Fibroblast of lung (primary cell): ENCODE results near the gene SH3PXD2A. TPM values are rescaled to one million over a fixed set of nuclear protein-coding genes. Genes with fewer than 3 reads are reported as not detected.

Experiments used
- DNase-seq, 2 donors: peaks; one replicate each; pipeline versions ENCODE4 v3.0.0 to v3.0.0-alpha.2; 2010; ENCODE audit warnings: low read depth in 2 of 2
- H2AFZ ChIP-seq: 2 replicates; pipeline ENCODE4 v1.5.1; 2012; ENCODE audit warnings: low read length, control low read depth, inconsistent platforms
- H3K27ac ChIP-seq: 2 replicates; pipeline ENCODE4 v1.5.1; 2011; ENCODE audit warnings: low read length, control low read depth; ENCODE audit not compliant: insufficient read depth
- H3K27me3 ChIP-seq: 2 replicates; pipeline ENCODE4 v1.5.1; 2011; ENCODE audit warnings: mild to moderate bottlenecking, low read length; ENCODE audit not compliant: control insufficient read depth, insufficient read depth
- H3K36me3 ChIP-seq: 2 replicates; pipeline ENCODE4 v1.5.1; 2011; ENCODE audit warnings: low read length; ENCODE audit not compliant: control insufficient read depth, insufficient read depth
- H3K4me1 ChIP-seq: 2 replicates; pipeline ENCODE4 v1.5.1; 2011; ENCODE audit warnings: low read length; ENCODE audit not compliant: control insufficient read depth, insufficient read depth; ENCODE audit errors: extremely low read depth
- H3K4me2 ChIP-seq: 2 replicates; pipeline ENCODE4 v1.5.1; 2011; ENCODE audit warnings: low read length, control low read depth; ENCODE audit not compliant: insufficient read depth; ENCODE audit errors: extremely low read depth
- H3K4me3 ChIP-seq, 4 experiments: fragments of 200-600 bp in 1 of 4; sonication (generic) in 1 of 4; replicated peaks in 1 of 4; 2 replicates each; pipeline ENCODE4 v1.5.1; 2011 to 2016; ENCODE audit warnings: low read length in 4 of 4, low read depth in 3 of 4, mild to moderate bottlenecking in 3 of 4, control low read depth in 2 of 4, inconsistent platforms in 1 of 4, mixed read lengths in 1 of 4; ENCODE audit not compliant: insufficient read depth in 1 of 4; ENCODE audit errors: control extremely low read depth in 1 of 4
- H3K79me2 ChIP-seq: 2 replicates; pipeline ENCODE4 v1.5.1; 2012; ENCODE audit warnings: mild to moderate bottlenecking, low read length, inconsistent platforms; ENCODE audit not compliant: control insufficient read depth, insufficient read depth
- H3K9ac ChIP-seq: 2 replicates; pipeline ENCODE4 v1.5.1; 2011; ENCODE audit warnings: mild to moderate bottlenecking, low read length, control low read depth; ENCODE audit not compliant: insufficient read depth
- H3K9me3 ChIP-seq: 2 replicates; pipeline ENCODE4 v1.5.1; 2012; ENCODE audit warnings: low read depth, low read length; ENCODE audit not compliant: control insufficient read depth, insufficient read depth
- H4K20me1 ChIP-seq: 2 replicates; pipeline ENCODE4 v1.5.1; 2011; ENCODE audit warnings: low read length; ENCODE audit not compliant: control insufficient read depth, insufficient read depth; ENCODE audit errors: extremely low read depth
- CTCF ChIP-seq, 2 donors: IDR thresholded peaks in 1 of 2; conservative IDR thresholded peaks in 1 of 2; 1 replicate in 1 of 2; 2 replicates in 1 of 2; pipeline ENCODE4 v1.5.1; 2011 to 2012; ENCODE audit warnings: low read length in 2 of 2, control low read depth in 1 of 2, inconsistent platforms in 1 of 2, low read depth in 1 of 2, mild to moderate bottlenecking in 1 of 2
- EZH2 ChIP-seq: IDR thresholded peaks from 2 replicates; pipeline ENCODE4 v1.5.1; 2012; ENCODE audit warnings: low read length, control low read depth, mild to moderate bottlenecking; ENCODE audit errors: missing control alignments
- polyA plus RNA-seq, 2 donors: library from polyadenylated mRNA; depleted of rRNA in 1 of 2; stranded (reverse) in 1 of 2; unstranded in 1 of 2; fragments of >200 nt; gene quantifications; 2 replicates each; pipeline ENCODE4 v1.2.1, GENCODE V29; 2011 to 2012; ENCODE audit warnings: missing spikeins in 1 of 2
- total RNA-seq: library from RNA; depleted of rRNA; stranded (reverse); fragments of >200 nt; gene quantifications from 2 replicates; pipeline ENCODE4 v1.2.1, GENCODE V29; 2014

The SH3PXD2A gene
- total and polyA plus RNA-seq, 2 donors (not counting 1 experiment from before 2014, with no cell fraction given) = 25.5 to 33.2 TPM

GRCh38 chr10:103661198-103661950 is 194.0 kb downstream of the SH3PXD2A start:
- DNase-seq = peak; percentile 88 to 96
- H3K4me1 ChIP-seq = peaks cover 6% of the 10 kb centered on the region
- peak overlapping the region; percentile 50 to 84 (median 65) for H3K4me3 ChIP-seq
- peak overlapping the region; percentile 83 for H3K4me2 ChIP-seq
- peak overlapping the region; percentile 93 for H3K27ac ChIP-seq
- TF ChIP-seq CTCF (conservative IDR thresholded peaks at IDR 0.05 in 1 of 2, IDR thresholded peaks at IDR 0.05 in 1 of 2; ENCODE audit: low read depth in 1 of 2, low read length in 2 of 2) (no peak), EZH2 (no peak)
- H3K36me3 ChIP-seq = peaks cover 12% of the 10 kb centered on the region
- peaks cover 52% of the 10 kb centered on the region for H3K79me2 ChIP-seq
- H3K27me3 ChIP-seq = no peaks in the 10 kb centered on the region
- no peak overlapping the region for H2AFZ ChIP-seq
- no peaks in the 10 kb centered on the region for H3K9me3 ChIP-seq
- H3K9ac ChIP-seq = peak overlapping the region; percentile 91
- H4K20me1 ChIP-seq = no peaks in the 10 kb centered on the region

GRCh38 chr10:103660364-103661197 is 194.8 kb downstream of the SH3PXD2A start:
- Histone ChIP-seq H3K4me2 (peak overlapping the region; percentile 83), H3K4me1 (peaks cover 6% of the 10 kb centered on the region), H4K20me1 (no peaks in the 10 kb centered on the region), H3K36me3 (peaks cover 13% of the 10 kb centered on the region), H3K27me3 (no peaks in the 10 kb centered on the region), H2AFZ (no peak overlapping the region), H3K9me3 (no peaks in the 10 kb centered on the region), H3K4me3 (peak overlapping the region; percentile 50 to 84 (median 65)), H3K27ac (peak overlapping the region; percentile 93), H3K79me2 (peaks cover 56% of the 10 kb centered on the region), H3K9ac (peak overlapping the region; percentile 91)
- no peak for TF ChIP-seq EZH2
- TF ChIP-seq CTCF (conservative IDR thresholded peaks at IDR 0.05 in 1 of 2, IDR thresholded peaks at IDR 0.05 in 1 of 2; ENCODE audit: low read depth in 1 of 2, low read length in 2 of 2) = peak in 1 of 2 donors; percentile 36
- DNase-seq = peak; percentile 60 to 61
